Prostate gland (tissue), 2 donors: ENCODE results near the gene F12.

Experiments
- POLR2A ChIP-seq: fragments of 450-650 bp; IDR thresholded peaks from one replicate; pipeline ENCODE4 v1.6.1; 2016; ENCODE audit warnings: antibody characterized with exemption, mild to moderate bottlenecking
- POLR2AphosphoS5 ChIP-seq: sonication (generic); formaldehyde crosslinking; IDR thresholded peaks from one replicate; pipeline ENCODE4 v1.6.1; 2017; ENCODE audit warnings: antibody characterized with exemption
- TF ChIP-seq, protein P1 (sequence below), 4 experiments: fragments of 200-600 bp in 2 of 4; fragments of 450-650 bp in 2 of 4; sonication (generic) in 2 of 4; IDR thresholded peaks; 1 replicate in 3 of 4; 2 replicates in 1 of 4; pipeline ENCODE4 v1.5.1; 2016 to 2019; ENCODE audit warnings: antibody characterized with exemption in 4 of 4, mild to moderate bottlenecking in 2 of 4, moderate library complexity in 2 of 4

DNA sequence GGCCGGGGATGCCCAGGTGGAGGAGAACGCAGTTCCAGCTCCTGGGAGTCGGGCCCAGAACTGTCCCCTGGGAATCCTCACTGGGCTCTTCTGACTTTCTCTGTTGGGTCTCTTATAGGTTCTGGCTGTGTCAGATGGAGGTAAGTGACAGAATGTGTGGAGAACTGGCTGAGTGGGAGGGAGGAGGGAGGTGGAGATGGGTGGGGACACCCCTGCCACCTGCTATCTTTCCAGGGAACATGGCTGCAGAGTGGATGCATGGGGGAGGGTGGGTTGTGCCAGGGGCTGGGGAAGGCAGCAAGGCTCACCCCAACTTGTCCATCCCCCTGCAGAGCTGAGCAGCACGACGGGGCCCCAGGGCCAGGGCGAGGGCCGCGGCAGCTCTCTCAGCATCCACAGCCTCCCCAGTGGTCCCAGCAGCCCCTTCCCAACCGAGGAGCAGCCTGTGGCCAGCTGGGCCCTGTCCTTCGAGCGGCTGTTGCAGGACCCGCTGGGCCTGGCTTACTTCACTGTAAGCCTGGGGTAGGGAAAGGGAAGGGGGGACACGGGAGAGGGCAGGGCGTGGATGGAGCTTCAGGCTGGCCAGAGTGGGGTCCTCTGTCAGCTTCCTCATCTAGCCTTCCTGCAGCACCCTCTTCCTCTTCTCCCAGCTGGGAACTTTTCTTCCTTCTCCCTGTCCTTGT, 43.4 kb downstream of the F12 start:
- TF ChIP-seq, protein P1, sequence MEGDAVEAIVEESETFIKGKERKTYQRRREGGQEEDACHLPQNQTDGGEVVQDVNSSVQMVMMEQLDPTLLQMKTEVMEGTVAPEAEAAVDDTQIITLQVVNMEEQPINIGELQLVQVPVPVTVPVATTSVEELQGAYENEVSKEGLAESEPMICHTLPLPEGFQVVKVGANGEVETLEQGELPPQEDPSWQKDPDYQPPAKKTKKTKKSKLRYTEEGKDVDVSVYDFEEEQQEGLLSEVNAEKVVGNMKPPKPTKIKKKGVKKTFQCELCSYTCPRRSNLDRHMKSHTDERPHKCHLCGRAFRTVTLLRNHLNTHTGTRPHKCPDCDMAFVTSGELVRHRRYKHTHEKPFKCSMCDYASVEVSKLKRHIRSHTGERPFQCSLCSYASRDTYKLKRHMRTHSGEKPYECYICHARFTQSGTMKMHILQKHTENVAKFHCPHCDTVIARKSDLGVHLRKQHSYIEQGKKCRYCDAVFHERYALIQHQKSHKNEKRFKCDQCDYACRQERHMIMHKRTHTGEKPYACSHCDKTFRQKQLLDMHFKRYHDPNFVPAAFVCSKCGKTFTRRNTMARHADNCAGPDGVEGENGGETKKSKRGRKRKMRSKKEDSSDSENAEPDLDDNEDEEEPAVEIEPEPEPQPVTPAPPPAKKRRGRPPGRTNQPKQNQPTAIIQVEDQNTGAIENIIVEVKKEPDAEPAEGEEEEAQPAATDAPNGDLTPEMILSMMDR (IDR thresholded peaks at IDR 0.05) = no peak
- no peak for TF ChIP-seq POLR2A
- no peak for TF ChIP-seq POLR2AphosphoS5
